Activated T-cell treated with anti-CD3 and anti-CD28 coated beads for 1 hour (primary cell): ENCODE results near the gene CPA3.

ENCODE experiments used
- DNase-seq: peaks from one replicate; pipeline ENCODE4 v3.0.0-alpha.2; 2020; ENCODE audit warnings: low read depth

The CPA3 gene, protein sequence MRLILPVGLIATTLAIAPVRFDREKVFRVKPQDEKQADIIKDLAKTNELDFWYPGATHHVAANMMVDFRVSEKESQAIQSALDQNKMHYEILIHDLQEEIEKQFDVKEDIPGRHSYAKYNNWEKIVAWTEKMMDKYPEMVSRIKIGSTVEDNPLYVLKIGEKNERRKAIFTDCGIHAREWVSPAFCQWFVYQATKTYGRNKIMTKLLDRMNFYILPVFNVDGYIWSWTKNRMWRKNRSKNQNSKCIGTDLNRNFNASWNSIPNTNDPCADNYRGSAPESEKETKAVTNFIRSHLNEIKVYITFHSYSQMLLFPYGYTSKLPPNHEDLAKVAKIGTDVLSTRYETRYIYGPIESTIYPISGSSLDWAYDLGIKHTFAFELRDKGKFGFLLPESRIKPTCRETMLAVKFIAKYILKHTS

DNA sequence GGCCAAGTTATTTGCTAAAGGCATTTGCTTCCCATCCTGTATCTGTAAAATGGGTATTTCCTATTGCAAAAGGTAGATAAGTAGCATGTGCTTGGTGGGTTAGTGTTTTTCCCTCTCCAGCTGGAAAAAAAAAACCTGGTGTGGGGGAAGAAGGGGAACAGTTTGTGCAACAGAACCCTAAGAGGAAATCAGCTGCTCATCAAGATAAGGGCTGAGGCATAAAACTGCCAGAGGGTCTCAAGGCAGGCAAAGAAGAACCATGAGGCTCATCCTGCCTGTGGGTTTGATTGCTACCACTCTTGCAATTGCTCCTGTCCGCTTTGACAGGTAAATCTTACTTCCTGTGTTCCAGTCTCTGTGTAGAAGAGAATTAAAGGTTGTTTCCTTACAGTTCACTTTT is at the start of gene CPA3:
CPA3 (plus strand) TSS at position 248 of the 400 bp plus-strand sequence; CDS start at position 260, 12 bp downstream.
- no peak for DNase-seq

DNA sequence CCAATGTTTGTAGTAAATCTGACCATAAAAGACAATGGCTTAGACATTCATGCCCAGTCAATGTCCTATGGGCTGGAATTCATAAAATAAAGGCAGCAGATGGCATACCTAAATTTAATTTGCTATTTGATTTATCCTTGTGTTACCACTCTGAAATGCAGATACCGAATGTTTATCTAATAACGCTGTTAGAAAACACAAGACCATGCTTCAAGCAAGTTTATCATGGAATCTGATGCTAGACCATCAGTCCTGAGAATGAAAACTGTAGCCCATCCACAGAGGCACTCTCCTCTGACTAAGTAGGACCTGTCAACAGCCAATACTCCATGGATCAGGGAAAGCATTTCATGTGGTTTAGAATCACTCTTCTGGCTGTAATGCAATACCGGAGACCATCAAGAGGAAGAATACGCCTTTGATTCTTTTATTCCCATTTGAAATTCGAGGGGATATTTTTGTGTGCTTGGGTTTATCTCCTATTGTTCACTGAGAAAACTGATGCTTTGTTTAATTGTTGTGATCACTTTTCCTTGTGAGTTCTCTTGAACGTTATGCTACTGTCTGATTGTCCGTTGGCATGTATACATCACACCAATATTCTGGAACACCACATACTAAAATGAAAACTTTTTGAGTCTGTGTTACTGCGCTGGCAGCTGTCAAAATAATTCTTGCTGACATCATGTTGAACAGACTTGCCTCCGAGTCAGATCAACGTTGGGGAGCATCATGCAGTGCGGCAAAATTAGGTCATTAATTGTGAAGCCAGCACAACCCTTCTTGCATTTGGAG is 49.6 kb upstream of the CPA3 start:
- no peak for DNase-seq

DNA sequence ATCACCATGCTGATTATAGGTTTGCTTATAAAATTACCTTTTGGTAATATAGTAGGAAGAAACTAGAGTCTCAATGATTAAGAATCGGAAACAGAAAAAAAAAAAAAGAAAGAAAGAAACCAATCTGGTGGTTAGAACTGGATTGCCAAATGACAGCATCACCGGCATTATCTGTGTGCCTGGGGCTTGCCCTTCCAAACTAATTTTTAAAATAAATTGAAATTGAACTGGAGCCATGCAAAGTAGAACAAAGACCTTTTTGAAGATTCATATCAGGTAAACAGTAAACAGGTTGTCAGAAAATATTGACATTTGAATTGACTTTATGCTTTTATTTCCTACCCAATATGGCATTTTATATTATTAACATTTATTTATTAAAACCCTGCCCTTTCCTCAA is 48.7 kb upstream of the CPA3 start:
- no peak for DNase-seq

DNA sequence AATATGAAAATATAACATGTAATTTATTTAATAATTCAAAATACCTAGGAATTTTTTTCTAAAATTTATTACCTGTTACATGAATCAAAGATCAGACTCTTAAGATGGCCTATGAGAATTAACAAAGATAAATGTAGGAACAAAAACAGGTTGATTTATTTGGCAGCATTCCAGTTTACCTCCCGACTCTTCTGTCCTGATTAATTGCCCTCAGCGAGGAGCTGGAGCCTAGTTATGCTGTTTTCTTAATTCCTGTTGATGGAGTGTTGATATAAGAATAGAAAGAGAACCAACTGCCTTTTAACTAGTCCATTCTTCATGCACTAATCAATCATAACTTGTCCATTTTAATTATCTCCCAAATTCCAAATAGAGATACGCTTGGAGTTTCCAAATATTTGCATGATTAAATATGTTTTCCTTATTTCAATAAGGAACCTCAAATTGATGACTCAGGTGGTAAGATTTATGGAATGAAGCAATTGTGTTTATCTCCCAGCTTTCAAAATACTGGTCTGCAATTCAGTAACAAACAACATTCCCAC is 48.0 kb upstream of the CPA3 start:
- no peak for DNase-seq

DNA sequence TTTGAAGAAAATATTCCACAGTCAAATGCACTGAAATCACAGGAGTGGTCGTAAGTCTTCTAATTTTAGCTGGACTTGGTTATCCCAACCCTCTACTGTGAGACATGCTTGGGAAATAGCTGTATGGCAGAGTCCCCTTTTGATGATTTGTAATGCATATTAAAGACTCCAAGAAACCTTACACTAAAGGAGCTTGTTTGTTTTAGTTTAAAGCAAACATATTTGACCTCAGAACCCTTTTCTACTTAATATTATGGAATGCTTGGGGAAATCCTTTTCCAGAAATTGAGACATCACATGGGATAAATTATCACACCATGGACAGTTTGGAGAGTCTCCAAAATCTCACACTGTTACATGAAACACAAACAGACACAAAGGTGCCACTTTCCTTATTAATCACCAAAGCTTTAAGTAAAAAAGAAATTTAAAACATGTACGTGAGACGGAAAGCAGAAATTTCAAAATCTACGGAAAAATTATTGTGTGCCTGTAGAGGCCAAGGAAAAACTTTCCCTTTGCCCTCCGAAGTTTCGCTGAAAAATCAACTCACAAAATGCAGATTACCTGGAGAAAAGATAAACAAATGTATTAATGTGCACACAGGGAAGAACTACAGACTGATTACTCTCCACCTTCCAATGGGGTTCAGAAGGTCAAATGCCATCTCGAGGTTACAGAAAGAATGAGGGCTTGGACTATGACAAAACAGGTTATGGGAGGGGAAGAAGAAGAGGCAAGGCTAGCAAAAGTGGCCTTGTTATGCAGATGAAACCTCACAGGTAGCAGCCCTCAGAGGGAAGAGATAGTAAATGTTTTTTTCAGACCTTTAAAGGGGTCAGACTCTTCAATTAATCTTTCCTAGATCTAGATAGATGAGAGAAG is 44.5 kb upstream of the CPA3 start:
- DNase-seq: no peak

DNA sequence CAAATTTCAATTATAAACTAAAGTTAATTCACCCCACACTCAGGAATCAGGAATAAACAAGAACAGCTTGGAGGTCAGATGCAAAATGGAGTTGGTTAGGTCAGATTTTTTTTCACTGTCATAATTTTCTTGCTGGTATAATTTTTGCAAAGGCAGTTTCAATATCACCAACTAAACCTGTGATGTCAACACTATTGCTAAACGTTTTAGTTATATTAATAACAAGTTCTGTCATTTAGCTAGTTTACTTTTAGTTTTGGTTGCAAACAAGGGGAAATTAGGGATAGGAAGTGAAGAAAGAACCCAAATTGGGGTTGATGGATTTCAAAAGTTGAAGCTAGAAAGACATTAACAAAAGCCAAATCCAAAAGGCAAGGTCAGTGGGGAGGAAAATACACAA is 42.1 kb upstream of the CPA3 start:
- DNase-seq: no peak

DNA sequence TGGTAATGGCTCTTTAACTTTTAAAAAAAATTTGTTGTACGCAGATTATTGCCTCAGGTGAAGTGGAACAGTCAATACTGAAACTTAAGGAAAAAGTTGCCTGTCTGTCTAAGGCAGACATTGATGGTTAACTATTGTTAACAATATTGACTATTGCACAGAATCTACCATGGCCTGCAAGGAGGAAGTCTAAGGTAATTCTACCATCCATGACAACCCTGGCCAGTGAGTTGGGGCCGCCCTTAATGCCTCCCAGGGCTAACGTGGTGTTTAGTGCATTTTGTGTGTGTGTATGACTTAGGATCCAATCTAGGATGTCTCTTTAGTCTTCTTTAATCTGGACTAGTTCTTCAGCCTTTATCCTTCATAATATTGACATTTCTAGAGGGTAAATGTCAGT is 39.6 kb upstream of the CPA3 start:
- DNase-seq: no peak

GRCh38 chr3:148827585-148827984 is 37.5 kb upstream of the CPA3 start, which contains the start of gene CPB1:
Gene CPB1, plus strand, starts transcription at chr3:148827811. Its CDS starts 13 bp downstream, at chr3:148827824.
- DNase-seq: no peak

DNA sequence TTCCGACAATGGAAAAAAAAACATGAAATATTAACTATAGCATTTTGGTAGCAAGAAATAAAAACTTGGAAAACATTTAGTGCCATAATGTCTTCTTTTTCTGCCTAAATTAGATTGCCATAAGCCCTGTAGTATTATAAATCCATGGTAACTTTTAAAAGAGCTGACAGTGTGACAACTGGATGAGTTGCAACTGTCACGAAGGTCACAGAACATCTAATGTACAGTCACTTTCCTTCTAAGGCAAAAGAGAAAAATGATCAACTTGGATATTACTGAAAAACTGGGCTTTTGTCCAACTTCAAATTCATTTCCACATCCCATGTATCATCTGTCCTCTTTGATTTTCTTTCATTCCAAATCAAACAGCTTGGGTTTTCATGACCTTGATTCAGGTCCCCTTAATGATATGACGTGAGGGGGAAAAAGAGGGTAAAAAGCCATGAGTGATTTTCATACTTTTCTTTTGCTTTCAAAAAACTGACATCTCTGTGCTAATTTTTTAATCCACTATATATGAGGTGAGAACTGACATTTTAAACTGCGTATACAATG is 36.9 kb upstream of the CPA3 start:
- DNase-seq: no peak

DNA sequence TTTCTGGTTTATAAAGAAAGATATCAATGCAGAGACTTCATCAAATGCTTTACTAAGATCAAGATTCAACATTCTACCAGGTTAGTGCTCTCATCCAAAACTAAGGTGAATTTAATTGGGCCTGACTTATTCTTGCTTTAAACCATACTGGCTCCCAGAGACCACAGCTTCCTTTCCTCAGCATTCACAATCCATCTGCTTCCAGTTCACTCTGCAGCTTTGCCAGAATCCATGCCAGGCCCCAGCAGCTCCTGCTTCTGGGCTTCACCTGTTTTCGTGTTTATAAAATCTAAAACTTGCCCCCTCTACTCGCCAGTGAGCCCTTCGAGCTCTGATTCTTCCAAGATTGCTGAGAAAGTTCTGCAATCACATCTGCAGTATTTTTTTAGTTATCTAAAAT is 35.2 kb upstream of the CPA3 start:
- no peak for DNase-seq

- no peak for DNase-seq
Measured at GRCh38 chr3:148833223-148833622, 31.9 kb upstream of the CPA3 start.

DNA sequence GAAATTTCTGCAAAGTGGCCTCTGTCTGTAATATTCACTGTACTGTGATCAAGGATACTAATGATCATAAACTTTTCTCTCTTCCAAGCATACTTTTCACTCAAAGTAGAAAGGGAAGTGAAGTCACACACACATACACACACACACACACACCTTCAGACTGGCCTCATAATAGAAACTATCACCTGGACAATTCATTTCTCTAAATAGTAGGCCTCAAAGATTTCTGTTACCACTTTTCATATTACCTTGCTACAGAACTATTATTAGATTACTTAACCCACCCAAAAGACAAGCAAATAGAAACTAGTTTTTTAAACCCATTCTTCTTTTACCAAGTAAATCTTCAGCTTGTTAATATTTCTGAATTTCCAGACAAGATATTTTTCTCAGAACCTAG is 25.3 kb upstream of the CPA3 start:
- DNase-seq: no peak

DNA sequence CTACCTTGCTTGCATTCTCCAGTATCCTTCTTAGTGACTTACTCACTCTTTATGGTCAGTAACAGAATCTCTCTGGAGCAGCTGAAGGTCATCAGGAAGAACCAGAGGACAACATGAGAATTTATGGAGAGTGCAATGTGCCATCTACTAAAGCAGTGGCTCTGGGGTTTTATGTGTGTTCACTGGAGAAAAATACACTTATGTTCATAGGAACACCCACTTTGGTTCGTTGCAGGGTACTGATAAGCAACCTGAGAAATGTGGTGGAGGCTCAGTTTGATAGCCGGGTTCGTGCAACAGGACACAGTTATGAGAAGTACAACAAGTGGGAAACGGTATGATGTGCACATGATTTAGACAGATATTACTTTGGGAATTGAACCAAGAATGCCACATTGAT is 24.6 kb upstream of the CPA3 start:
- DNase-seq: no peak

DNA sequence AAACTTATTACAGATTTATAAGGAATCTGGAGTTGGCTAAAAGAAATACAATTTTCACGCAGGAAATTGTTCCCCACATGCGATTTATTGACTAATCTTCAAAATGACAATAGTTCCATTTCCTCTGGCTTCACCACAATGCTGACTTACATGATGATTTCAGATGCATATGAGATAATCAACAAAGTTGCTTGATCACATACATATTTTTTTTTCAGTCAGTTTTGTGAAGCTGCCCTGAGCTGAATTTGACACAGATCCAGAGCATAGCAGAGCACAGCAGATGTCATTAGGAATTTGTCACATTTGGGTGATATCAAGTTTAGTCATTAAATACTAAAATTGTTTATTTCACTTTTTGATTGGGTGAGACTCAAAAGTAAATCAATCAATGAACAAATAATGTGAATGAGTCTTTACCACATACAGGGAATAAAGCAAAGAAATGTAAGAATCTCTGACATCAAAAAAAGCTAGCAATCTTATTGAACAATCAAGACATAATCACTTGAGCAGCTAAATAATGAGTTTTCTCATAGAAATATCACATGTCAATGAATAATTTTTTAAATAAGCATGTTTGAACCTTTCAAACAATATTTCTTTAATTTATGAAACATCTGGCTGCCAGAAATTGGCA is 19.2 kb upstream of the CPA3 start:
- no peak for DNase-seq

GRCh38 chr3:148847351-148847750 is 17.7 kb upstream of the CPA3 start:
- no peak for DNase-seq

DNA sequence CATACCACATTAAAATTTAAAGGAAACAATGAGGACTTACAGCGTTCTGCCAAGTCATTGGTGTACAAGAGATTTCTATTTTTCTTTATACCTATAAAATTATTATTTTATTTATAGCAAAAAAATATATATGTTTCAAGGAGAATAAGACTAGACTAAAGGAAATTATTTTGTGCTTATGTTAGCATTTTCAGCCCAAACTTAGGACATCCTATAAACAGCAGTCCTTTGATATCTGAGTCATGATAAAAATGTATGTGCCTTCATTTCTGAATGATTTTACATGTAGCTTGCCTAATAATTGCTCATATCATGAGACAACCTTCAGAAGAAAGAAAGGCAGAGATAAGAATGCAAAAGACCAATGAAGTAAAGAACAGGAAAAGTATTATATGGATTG is 16.7 kb upstream of the CPA3 start:
- no peak for DNase-seq

GRCh38 chr3:148852271-148852992 is 12.7 kb upstream of the CPA3 start:
- no peak for DNase-seq

DNA sequence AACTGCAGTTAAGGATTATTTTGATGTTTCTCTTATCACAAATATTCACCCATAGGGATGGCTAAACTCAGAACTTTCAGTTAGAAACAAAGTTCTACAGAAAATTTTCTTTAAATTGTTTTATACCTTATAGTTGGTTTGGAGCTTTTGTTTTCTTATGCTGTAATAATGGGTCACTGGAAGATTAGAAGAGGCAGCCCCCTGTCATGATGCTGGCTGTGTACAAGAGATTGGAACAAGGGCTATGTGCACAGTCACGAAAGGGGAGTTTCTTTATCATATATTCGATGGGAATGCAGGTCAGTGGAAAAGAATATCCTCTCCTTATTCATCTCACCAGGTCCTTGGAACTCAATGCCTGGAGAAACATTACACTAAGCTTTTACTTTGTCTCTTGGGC is 12.0 kb upstream of the CPA3 start:
- no peak for DNase-seq

DNA sequence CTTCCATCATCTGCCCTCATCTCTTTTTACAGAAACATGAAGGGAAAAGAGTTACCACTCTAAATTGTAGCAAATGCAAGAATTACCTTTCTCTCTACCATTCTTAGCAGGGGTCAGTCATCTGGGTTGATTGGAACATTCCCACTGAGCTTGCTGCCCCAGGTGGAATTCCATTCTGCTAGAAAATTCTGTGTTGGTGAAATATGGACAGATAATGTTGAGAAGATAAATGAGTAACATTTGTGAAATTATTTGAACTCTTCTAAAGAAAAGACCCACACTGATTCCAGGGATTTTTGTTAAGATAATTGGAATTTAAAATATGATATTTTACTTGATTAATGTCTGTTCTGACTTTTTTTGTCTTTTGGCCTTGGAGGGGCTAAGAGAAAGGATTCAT is 11.0 kb upstream of the CPA3 start:
- no peak for DNase-seq

DNA sequence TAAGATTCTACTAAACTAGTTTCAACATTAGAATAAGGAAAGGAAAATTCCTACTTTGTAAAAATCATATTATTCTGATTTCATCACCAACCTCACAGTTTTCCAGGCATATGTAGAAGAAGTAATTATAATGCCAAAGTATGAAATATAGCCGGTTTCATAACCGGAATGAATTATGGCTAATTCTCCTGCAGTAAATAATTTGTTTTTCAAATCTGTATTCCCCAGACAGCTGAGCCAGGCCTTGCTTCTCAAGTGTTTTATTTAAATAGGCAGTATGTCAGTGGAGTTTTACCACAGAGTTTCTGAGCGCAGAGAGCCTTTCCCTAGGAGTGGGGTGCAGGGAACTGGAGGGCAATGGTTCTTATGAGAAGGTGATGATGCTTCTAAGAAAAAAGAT is 8.7 kb upstream of the CPA3 start:
- no peak for DNase-seq

GRCh38 chr3:148857316-148857715 is 7.8 kb upstream of the CPA3 start:
- DNase-seq: no peak
